Measurements from ENCODE around the gene DUSP11. TPM values are rescaled to one million over a fixed set of nuclear protein-coding genes. Genes with fewer than 3 reads are reported as not detected.

The DUSP11 gene
- total and polyA plus RNA-seq, 9 of the 15 experiments (the other 6 are each of a cell fraction or from before 2014, with no cell fraction given), result 20.7 to 79.8 (median 29.3) TPM

GRCh38 chr2:73779467-73780236, at the start of gene DUSP11 (continued):
- TF ChIP-seq ZC3H4 (CRISPR knock-in tag; IDR thresholded peaks at IDR 0.05; ENCODE audit: borderline replicate concordance), result no peak
- 0 out of 2 replicates have a peak, but pooled peaks have one; percentile 30 for TF ChIP-seq ARID3A (IDR thresholded peaks at IDR 0.05; ENCODE audit: borderline replicate concordance, low read depth, low read length)
- TF ChIP-seq ZNF23 (CRISPR knock-in tag; IDR thresholded peaks at IDR 0.05), result no peak
- TF ChIP-seq TAF7 (tag; IDR thresholded peaks at IDR 0.05), result 0 out of 2 replicates have a peak, but pooled peaks have one; percentile 36
- no peak for TF ChIP-seq ZBTB9 (CRISPR knock-in tag; IDR thresholded peaks at IDR 0.05)
- TF ChIP-seq ASH1L (IDR thresholded peaks at IDR 0.05; ENCODE audit: borderline replicate concordance, low read depth, partially characterized antibody), result no peak
- peak; percentile 37; the same call in 1 of the 2 replicates for TF ChIP-seq EP300 (IDR thresholded peaks at IDR 0.05; ENCODE audit: low read length)
- TF ChIP-seq CHCHD3 (CRISPR knock-in tag; IDR thresholded peaks at IDR 0.05), result no peak
- no peak for TF ChIP-seq CHD2 (IDR thresholded peaks at IDR 0.05; ENCODE audit: low read depth, low read length)
- TF ChIP-seq PHF8 (IDR thresholded peaks at IDR 0.05; ENCODE audit: borderline replicate concordance, low read length), result peak; percentile 97; the same call in 1 of the 2 replicates
- no peak; the same call in 1 of the 2 replicates for TF ChIP-seq TOE1 (IDR thresholded peaks at IDR 0.05; ENCODE audit: borderline replicate concordance)
- TF ChIP-seq TOE1 (CRISPR knock-in tag; IDR thresholded peaks at IDR 0.05; ENCODE audit: borderline replicate concordance, low read depth), result no peak
- no peak for TF ChIP-seq ZNF445 (CRISPR knock-in tag; IDR thresholded peaks at IDR 0.05; ENCODE audit: low read depth)
- no peak for TF ChIP-seq ZNF717 (CRISPR knock-in tag; IDR thresholded peaks at IDR 0.05)
- no peak for TF ChIP-seq ILK (tag; IDR thresholded peaks at IDR 0.05; ENCODE audit: borderline replicate concordance, low read depth)
- TF ChIP-seq ATF1 (CRISPR knock-in tag; IDR thresholded peaks at IDR 0.05), result no peak
- TF ChIP-seq ATF1 (tag; IDR thresholded peaks at IDR 0.05), result peak; percentile 82
- TF ChIP-seq E2F6 (IDR thresholded peaks at IDR 0.05; ENCODE audit: borderline replicate concordance in 1 of 2, extremely low read depth in 1 of 2, insufficient read depth in 1 of 2, insufficient read length in 1 of 2, low read depth in 1 of 2, low read length in 1 of 2, poor library complexity in 1 of 2, severe bottlenecking in 1 of 2), result peak in 1 of 2 experiments; percentile 41
- TF ChIP-seq TAF9B (IDR thresholded peaks at IDR 0.05; ENCODE audit: partially characterized antibody), result no peak
- TF ChIP-seq IRF1 (CRISPR knock-in tag; IDR thresholded peaks at IDR 0.05; ENCODE audit: borderline replicate concordance), result no peak
- no peak for TF ChIP-seq PHTF2 (CRISPR knock-in tag; IDR thresholded peaks at IDR 0.05)
- no peak for TF ChIP-seq SRSF7 (optimal IDR thresholded peaks at IDR 0.05; ENCODE audit: low read depth, low read length)
- no peak for TF ChIP-seq ZNF253 (CRISPR knock-in tag; conservative IDR thresholded peaks at IDR 0.05)
- no peak for TF ChIP-seq SNRNP70 (optimal IDR thresholded peaks at IDR 0.05; ENCODE audit: low read depth, low read length)
